ENCODE measurements around the gene UBE2O. TPM values are rescaled to one million over a fixed set of nuclear protein-coding genes. Genes with fewer than 3 reads are reported as not detected.
A peak's percentile ranks its signal among the peaks of the same experiment; 100 is the strongest.

Gene UBE2O
- total RNA-seq, 4 donors from 2014 or later = 20.3 to 52.0 (median 26.0) TPM

- 93 to 94% methylated on average over 7 of the region's 7 CpGs for WGBS, 2 donors
- intact Hi-C loops (cut with DNase I; ENCODE audit: low total_unique reads) = no loop called here
- DNase-seq (ENCODE audit: low spot score in 2 of 2) = no peak
- no peak overlapping the region for H3K4me3 ChIP-seq (ENCODE audit: low read depth, poor library complexity, severe bottlenecking)
- TF ChIP-seq, protein P1, sequence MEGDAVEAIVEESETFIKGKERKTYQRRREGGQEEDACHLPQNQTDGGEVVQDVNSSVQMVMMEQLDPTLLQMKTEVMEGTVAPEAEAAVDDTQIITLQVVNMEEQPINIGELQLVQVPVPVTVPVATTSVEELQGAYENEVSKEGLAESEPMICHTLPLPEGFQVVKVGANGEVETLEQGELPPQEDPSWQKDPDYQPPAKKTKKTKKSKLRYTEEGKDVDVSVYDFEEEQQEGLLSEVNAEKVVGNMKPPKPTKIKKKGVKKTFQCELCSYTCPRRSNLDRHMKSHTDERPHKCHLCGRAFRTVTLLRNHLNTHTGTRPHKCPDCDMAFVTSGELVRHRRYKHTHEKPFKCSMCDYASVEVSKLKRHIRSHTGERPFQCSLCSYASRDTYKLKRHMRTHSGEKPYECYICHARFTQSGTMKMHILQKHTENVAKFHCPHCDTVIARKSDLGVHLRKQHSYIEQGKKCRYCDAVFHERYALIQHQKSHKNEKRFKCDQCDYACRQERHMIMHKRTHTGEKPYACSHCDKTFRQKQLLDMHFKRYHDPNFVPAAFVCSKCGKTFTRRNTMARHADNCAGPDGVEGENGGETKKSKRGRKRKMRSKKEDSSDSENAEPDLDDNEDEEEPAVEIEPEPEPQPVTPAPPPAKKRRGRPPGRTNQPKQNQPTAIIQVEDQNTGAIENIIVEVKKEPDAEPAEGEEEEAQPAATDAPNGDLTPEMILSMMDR (IDR thresholded peaks at IDR 0.05) = no peak
- no peak for TF ChIP-seq POLR2A (IDR thresholded peaks at IDR 0.05)
Observed at GRCh38 chr17:76343106-76343505, 109.8 kb downstream of the UBE2O start.

DNA sequence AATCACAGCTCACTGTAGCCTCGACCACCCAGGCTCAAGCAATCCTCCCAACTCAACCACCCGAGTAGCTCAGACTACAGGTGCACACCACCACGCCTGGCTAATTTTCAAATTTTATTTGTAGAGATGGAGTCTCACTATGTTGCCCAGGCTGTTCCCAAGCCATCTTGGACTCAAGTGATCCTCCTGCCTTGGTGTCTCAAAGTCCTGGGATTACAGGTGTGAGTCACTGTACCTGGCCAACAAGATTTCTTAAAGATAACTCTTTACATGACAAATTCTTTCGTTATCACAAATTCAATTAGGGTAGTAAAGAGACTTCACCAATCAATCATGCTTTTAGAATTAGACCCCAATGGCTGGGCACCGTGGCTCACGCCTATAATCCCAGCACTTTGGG is 111.7 kb downstream of the UBE2O start:
- intact Hi-C loops (cut with DNase I; ENCODE audit: low total_unique reads) = no loop called here
- DNase-seq (ENCODE audit: low spot score in 2 of 2) = peak in 1 of 2 donors; percentile 14
- 93 to 95% methylated on average over 6 of the region's 6 CpGs for WGBS, 2 donors
- TF ChIP-seq, protein P1 (IDR thresholded peaks at IDR 0.05) = no peak
- no peak for TF ChIP-seq POLR2A (IDR thresholded peaks at IDR 0.05)
- H3K4me3 ChIP-seq (ENCODE audit: low read depth, poor library complexity, severe bottlenecking) = no peak overlapping the region

Other genes with a start within 250 kb of the UBE2O start
- 1 to 10 TPM in 3 of 4 donors, under 1 TPM in 1; 0.83 to 2.4 (median 1.4) TPM for gene RNF157, start 212.7 kb downstream of the UBE2O start, total RNA-seq
- gene UBALD2, start 187.8 kb downstream of the UBE2O start, total RNA-seq = 10 to 100 TPM; 21.3 to 50.9 (median 28.6) TPM
- 1 to 10 TPM in 3 of 4 donors, under 1 TPM in 1; 0.88 to 3.3 (median 1.8) TPM for gene QRICH2, start 144.9 kb downstream of the UBE2O start, total RNA-seq
- gene PRPSAP1, start 99.2 kb downstream of the UBE2O start, total RNA-seq = 10 to 100 TPM; 35.8 to 72.3 (median 62.2) TPM
- gene SPHK1, start 68.5 kb downstream of the UBE2O start, total RNA-seq = 10 to 100 TPM in 3 of 4 donors, 1 to 10 TPM in 1; 9.7 to 35.6 (median 18.3) TPM
- not detected for gene AANAT, start 14.5 kb upstream of the UBE2O start, total RNA-seq
- 10 to 100 TPM; 53.7 to 76.1 (median 62.6) TPM for gene RHBDF2, start 48.3 kb upstream of the UBE2O start, total RNA-seq
- gene CYGB, start 84.6 kb upstream of the UBE2O start, total RNA-seq = 10 to 100 TPM in 3 of 4 donors, 1 to 10 TPM in 1; 9.7 to 14.4 (median 10.7) TPM
- 1 to 10 TPM in 3 of 4 donors, under 1 TPM in 1; 0.42 to 7.5 (median 4.0) TPM for gene PRCD, start 86.9 kb upstream of the UBE2O start, total RNA-seq
- gene ST6GALNAC2, start 132.7 kb upstream of the UBE2O start, total RNA-seq = 100 to 1,000 TPM in 1 of 4 donors, 10 to 100 TPM in 3; 64.8 to 101 (median 76.5) TPM
- gene ST6GALNAC1, start 190.6 kb upstream of the UBE2O start, total RNA-seq = 1 to 10 TPM in 2 of 4 donors, not detected in 2; 2.4 to 5.6 TPM

Data from lower leg skin (tissue), 4 donors.